ENCODE measurements around the gene NXF1. TPM values are rescaled to one million over a fixed set of nuclear protein-coding genes. Genes with fewer than 3 reads are reported as not detected.
A peak's percentile ranks its signal among the peaks of the same experiment; 100 is the strongest.
"Not testable (repeated sequence)": the region's sequence is repeated elsewhere in the genome, so short reads cannot be mapped to it uniquely, and the experiment has no call there.

The NXF1 gene
- total and polyA plus RNA-seq, 7 donors: 36.3 to 67.0 (median 42.3) TPM

- H3K9me3 ChIP-seq: no peaks in the 10 kb centered on the region
- H3K27ac ChIP-seq: peak overlapping the region; percentile 98
- H3K4me1 ChIP-seq: peaks cover 27% of the 10 kb centered on the region
- H3K4me3 ChIP-seq: peak overlapping the region; percentile 99
- H3K27me3 ChIP-seq (ENCODE audit: insufficient read depth in 3 of 3, low read length in 2 of 3): no peaks in the 10 kb centered on the region
- ATAC-seq (no peak), DNase-seq (peak in 1 of 2 donors; percentile 52)
- intact Hi-C loops (cut with DNase I): loop anchor here (5.0 kb wide), 2 partner anchors 34 to 44 kb away; partner anchors contain the start of gene TMEM179B (in 1 of the 2)
- no peak for TF ChIP-seq CTCF (IDR thresholded peaks at IDR 0.05)
- WGBS, 3 donors: 0 to 1% (median 1%) methylated on average over 30 to 33 of the region's 33 CpGs
- peaks cover 6 to 67% of the 10 kb centered on the region in 2 donors for H3K36me3 ChIP-seq (ENCODE audit: insufficient read depth in 1 of 2, low read depth in 1 of 2)
Observed at GRCh38 chr11:62830904-62831519, 25.8 kb upstream of the NXF1 start.

GRCh38 chr11:62828130-62828529, 22.9 kb upstream of the NXF1 start:
- Histone ChIP-seq H3K4me1 (peaks cover 22% of the 10 kb centered on the region), H3K36me3 (ENCODE audit: insufficient read depth in 1 of 2, low read depth in 1 of 2) (peaks cover 0 to 68% of the 10 kb centered on the region in 2 donors)
- intact Hi-C loops (cut with DNase I); H3K4me3 ChIP-seq; H3K27me3 ChIP-seq (ENCODE audit: insufficient read depth in 3 of 3, low read length in 2 of 3); ATAC-seq; DNase-seq; H3K9me3 ChIP-seq; H3K27ac ChIP-seq: not testable (repeated sequence)
- 93 to 94% (median 93%) methylated on average over 8 of the region's 8 CpGs for WGBS, 3 donors

- intact Hi-C loops (cut with DNase I): no loop called here
- no peak for TF ChIP-seq CTCF (IDR thresholded peaks at IDR 0.05)
- H3K36me3 ChIP-seq (ENCODE audit: insufficient read depth in 1 of 2, low read depth in 1 of 2): peaks cover 11 to 100% of the 10 kb centered on the region in 2 donors
- peak; percentile 75 to 92 (median 90) for ATAC-seq
- H3K27ac ChIP-seq: peak overlapping the region; percentile 23
- DNase-seq: peak in 1 of 2 donors; percentile 44
- H3K9me3 ChIP-seq: no peaks in the 10 kb centered on the region
- no peak overlapping the region for H3K4me3 ChIP-seq
- 37 to 57% (median 48%) methylated on average over 3 of the region's 3 CpGs for WGBS, 3 donors
- H3K4me1 ChIP-seq: no peaks in the 10 kb centered on the region
- no peaks in the 10 kb centered on the region for H3K27me3 ChIP-seq (ENCODE audit: insufficient read depth in 3 of 3, low read length in 2 of 3)
Observed at GRCh38 chr11:62823677-62824076, 18.4 kb upstream of the NXF1 start.

GRCh38 chr11:62817129-62817528, 11.9 kb upstream of the NXF1 start:
- Histone ChIP-seq H3K27ac (no peak overlapping the region), H3K9me3 (no peaks in the 10 kb centered on the region), H3K27me3 (ENCODE audit: insufficient read depth in 3 of 3, low read length in 2 of 3) (no peaks in the 10 kb centered on the region), H3K4me3 (no peak overlapping the region), H3K36me3 (ENCODE audit: insufficient read depth in 1 of 2, low read depth in 1 of 2) (peaks cover 8 to 85% of the 10 kb centered on the region in 2 donors), H3K4me1 (no peaks in the 10 kb centered on the region)
- no peak for ATAC-seq
- intact Hi-C loops (cut with DNase I): loop anchor here in 1 of 2 donors (2.0 kb wide), 1 partner anchor 22 kb away; no protein-coding TSS in a partner anchor
- TF ChIP-seq CTCF (IDR thresholded peaks at IDR 0.05): no peak
- WGBS, 3 donors: 93 to 95% (median 93%) methylated on average over 4 of the region's 4 CpGs
- DNase-seq: no peak

GRCh38 chr11:62816557-62816956, 11.3 kb upstream of the NXF1 start:
- DNase-seq (no peak), ATAC-seq (no peak)
- Histone ChIP-seq H3K4me1 (no peaks in the 10 kb centered on the region), H3K9me3 (no peaks in the 10 kb centered on the region), H3K27me3 (ENCODE audit: insufficient read depth in 3 of 3, low read length in 2 of 3) (no peaks in the 10 kb centered on the region), H3K36me3 (ENCODE audit: insufficient read depth in 1 of 2, low read depth in 1 of 2) (peaks cover 8 to 79% of the 10 kb centered on the region in 2 donors), H3K27ac (no peak overlapping the region), H3K4me3 (no peak overlapping the region)
- WGBS, 3 donors: 82 to 85% (median 85%) methylated on average over 8 of the region's 8 CpGs
- no peak for TF ChIP-seq CTCF (IDR thresholded peaks at IDR 0.05)
- intact Hi-C loops (cut with DNase I): loop anchor here in 1 of 2 donors (2.0 kb wide), 1 partner anchor 22 kb away; no protein-coding TSS in a partner anchor
